Suprapubic skin (tissue), 4 donors: ENCODE results near the gene PACRG. TPM values are rescaled to one million over a fixed set of nuclear protein-coding genes. Genes with fewer than 3 reads are reported as not detected.

Experiments used
- DNase-seq, 2 donors: peaks; one replicate each; pipeline ENCODE4 v3.0.0-alpha.2; 2019; ENCODE audit warnings: low spot score in 2 of 2
- H3K27ac ChIP-seq: fragments of 200-600 bp; sonication (generic); one replicate; pipeline ENCODE4 v1.5.1; 2019
- H3K27me3 ChIP-seq: fragments of 200-600 bp; sonication (generic); one replicate; pipeline ENCODE4 v1.5.1; 2019
- H3K36me3 ChIP-seq: fragments of 200-600 bp; sonication (generic); one replicate; pipeline ENCODE4 v1.5.1; 2019
- H3K4me1 ChIP-seq: fragments of 200-600 bp; sonication (generic); one replicate; pipeline ENCODE4 v1.5.1; 2019
- H3K4me3 ChIP-seq: fragments of 200-600 bp; sonication (generic); one replicate; pipeline ENCODE4 v1.5.1; 2019; ENCODE audit warnings: mild to moderate bottlenecking
- H3K9me3 ChIP-seq: fragments of 200-600 bp; sonication (generic); one replicate; pipeline ENCODE4 v1.5.1; 2019
- EP300 ChIP-seq: sonication (generic); formaldehyde crosslinking; IDR thresholded peaks from one replicate; pipeline ENCODE4 v1.6.1; 2017; ENCODE audit warnings: antibody characterized with exemption
- POLR2A ChIP-seq, 2 donors: fragments of 450-650 bp; IDR thresholded peaks; one replicate each; pipeline ENCODE4 v1.6.1; 2017; ENCODE audit warnings: antibody characterized with exemption in 2 of 2, mild to moderate bottlenecking in 2 of 2, moderate library complexity in 2 of 2
- POLR2AphosphoS5 ChIP-seq, 3 donors: sonication (generic); formaldehyde crosslinking; IDR thresholded peaks; one replicate each; pipeline ENCODE4 v1.6.1; 2017; ENCODE audit warnings: antibody characterized with exemption in 3 of 3
- WGBS: methylation state at CpG from one replicate; pipeline ENCODE4 v1.1.5; 2018; 5-methylcytosine and 5-hydroxymethylcytosine counted together
- total RNA-seq, 4 donors: library from RNA; depleted of rRNA; stranded (reverse); fragments of >200 nt; gene quantifications; one replicate each; pipeline ENCODE4 v1.1.0, GENCODE V29; 2016
- TF ChIP-seq, protein P1 (sequence below), 2 donors: fragments of 200-600 bp in 1 of 2; fragments of 450-650 bp in 1 of 2; sonication (generic) in 1 of 2; IDR thresholded peaks; one replicate each; pipeline ENCODE4 v1.5.1; 2016 to 2019; ENCODE audit warnings: antibody characterized with exemption in 2 of 2, mild to moderate bottlenecking in 1 of 2, moderate library complexity in 1 of 2

The PACRG gene
- total RNA-seq, 4 donors from 2014 or later: 1.1 to 2.3 (median 2.0) TPM

- no peaks in the 10 kb centered on the region for H3K36me3 ChIP-seq
- TF ChIP-seq EP300 (no peak), POLR2A (IDR thresholded peaks at IDR 0.05) (no peak), POLR2AphosphoS5 (IDR thresholded peaks at IDR 0.05) (no peak)
- TF ChIP-seq, protein P1, sequence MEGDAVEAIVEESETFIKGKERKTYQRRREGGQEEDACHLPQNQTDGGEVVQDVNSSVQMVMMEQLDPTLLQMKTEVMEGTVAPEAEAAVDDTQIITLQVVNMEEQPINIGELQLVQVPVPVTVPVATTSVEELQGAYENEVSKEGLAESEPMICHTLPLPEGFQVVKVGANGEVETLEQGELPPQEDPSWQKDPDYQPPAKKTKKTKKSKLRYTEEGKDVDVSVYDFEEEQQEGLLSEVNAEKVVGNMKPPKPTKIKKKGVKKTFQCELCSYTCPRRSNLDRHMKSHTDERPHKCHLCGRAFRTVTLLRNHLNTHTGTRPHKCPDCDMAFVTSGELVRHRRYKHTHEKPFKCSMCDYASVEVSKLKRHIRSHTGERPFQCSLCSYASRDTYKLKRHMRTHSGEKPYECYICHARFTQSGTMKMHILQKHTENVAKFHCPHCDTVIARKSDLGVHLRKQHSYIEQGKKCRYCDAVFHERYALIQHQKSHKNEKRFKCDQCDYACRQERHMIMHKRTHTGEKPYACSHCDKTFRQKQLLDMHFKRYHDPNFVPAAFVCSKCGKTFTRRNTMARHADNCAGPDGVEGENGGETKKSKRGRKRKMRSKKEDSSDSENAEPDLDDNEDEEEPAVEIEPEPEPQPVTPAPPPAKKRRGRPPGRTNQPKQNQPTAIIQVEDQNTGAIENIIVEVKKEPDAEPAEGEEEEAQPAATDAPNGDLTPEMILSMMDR (IDR thresholded peaks at IDR 0.05): no peak
- no peaks in the 10 kb centered on the region for H3K27me3 ChIP-seq
- no peaks in the 10 kb centered on the region for H3K9me3 ChIP-seq
- H3K27ac ChIP-seq: no peak overlapping the region
- no peak overlapping the region for H3K4me3 ChIP-seq
- DNase-seq: no peak
- no peaks in the 10 kb centered on the region for H3K4me1 ChIP-seq
- WGBS: 89% methylated on average over 8 of the region's 8 CpGs
Measured at GRCh38 chr6:163344411-163344810, 616.6 kb downstream of the PACRG start.

GRCh38 chr6:163345931-163346330, 618.2 kb downstream of the PACRG start:
- no peak overlapping the region for H3K4me3 ChIP-seq
- no peaks in the 10 kb centered on the region for H3K4me1 ChIP-seq
- WGBS: 92% methylated on average over 7 of the region's 8 CpGs
- no peak for DNase-seq
- H3K36me3 ChIP-seq: no peaks in the 10 kb centered on the region
- no peaks in the 10 kb centered on the region for H3K9me3 ChIP-seq
- H3K27me3 ChIP-seq: no peaks in the 10 kb centered on the region
- no peak overlapping the region for H3K27ac ChIP-seq
- TF ChIP-seq, protein P1 (IDR thresholded peaks at IDR 0.05): no peak
- TF ChIP-seq POLR2AphosphoS5 (IDR thresholded peaks at IDR 0.05): no peak
- TF ChIP-seq POLR2A (IDR thresholded peaks at IDR 0.05): no peak
- no peak for TF ChIP-seq EP300

- DNase-seq: no peak
- H3K4me3 ChIP-seq: no peak overlapping the region
- TF ChIP-seq, protein P1 (IDR thresholded peaks at IDR 0.05): no peak
- TF ChIP-seq POLR2A (IDR thresholded peaks at IDR 0.05) (no peak), EP300 (no peak), POLR2AphosphoS5 (IDR thresholded peaks at IDR 0.05) (no peak)
- H3K4me1 ChIP-seq: no peaks in the 10 kb centered on the region
- no peak overlapping the region for H3K27ac ChIP-seq
- no peaks in the 10 kb centered on the region for H3K36me3 ChIP-seq
- WGBS: 78% methylated on average over 7 of the region's 16 CpGs
- H3K27me3 ChIP-seq: no peaks in the 10 kb centered on the region
- H3K9me3 ChIP-seq: no peaks in the 10 kb centered on the region
Measured at GRCh38 chr6:163346497-163346961, 618.8 kb downstream of the PACRG start.

GRCh38 chr6:163347021-163347446, 619.3 kb downstream of the PACRG start:
- TF ChIP-seq POLR2AphosphoS5 (IDR thresholded peaks at IDR 0.05): no peak
- no peak for TF ChIP-seq EP300
- TF ChIP-seq, protein P1 (IDR thresholded peaks at IDR 0.05): no peak
- no peak for TF ChIP-seq POLR2A (IDR thresholded peaks at IDR 0.05)
- no peak overlapping the region for H3K4me3 ChIP-seq
- no peaks in the 10 kb centered on the region for H3K36me3 ChIP-seq
- 60% methylated on average over 12 of the region's 12 CpGs for WGBS
- no peak overlapping the region for H3K27ac ChIP-seq
- DNase-seq: no peak
- no peaks in the 10 kb centered on the region for H3K4me1 ChIP-seq
- H3K9me3 ChIP-seq: no peaks in the 10 kb centered on the region
- H3K27me3 ChIP-seq: no peaks in the 10 kb centered on the region

- no peaks in the 10 kb centered on the region for H3K4me1 ChIP-seq
- H3K9me3 ChIP-seq: no peaks in the 10 kb centered on the region
- 94% methylated on average over 9 of the region's 9 CpGs for WGBS
- DNase-seq: no peak
- no peak overlapping the region for H3K27ac ChIP-seq
- H3K36me3 ChIP-seq: no peaks in the 10 kb centered on the region
- H3K4me3 ChIP-seq: no peak overlapping the region
- no peaks in the 10 kb centered on the region for H3K27me3 ChIP-seq
- TF ChIP-seq POLR2AphosphoS5 (IDR thresholded peaks at IDR 0.05): no peak
- no peak for TF ChIP-seq EP300
- TF ChIP-seq POLR2A (IDR thresholded peaks at IDR 0.05): no peak
- TF ChIP-seq, protein P1 (IDR thresholded peaks at IDR 0.05): no peak
Measured at GRCh38 chr6:163348789-163349680, 621.3 kb downstream of the PACRG start.
